ENCODE data around the gene CCDC6.
"Not testable (repeated sequence)": the region's sequence is repeated elsewhere in the genome, so short reads cannot be mapped to it uniquely, and the experiment has no call there.

Gene CCDC6

GRCh38 chr10:59804220-59804619, 102.1 kb downstream of the CCDC6 start:
- no peak for DNase-seq

GRCh38 chr10:59803714-59804113, 102.6 kb downstream of the CCDC6 start:
- DNase-seq: no peak

GRCh38 chr10:59801171-59801570, 105.2 kb downstream of the CCDC6 start:
- DNase-seq: no peak

- no peak for DNase-seq
Observed at GRCh38 chr10:59799421-59799820, 106.9 kb downstream of the CCDC6 start.

- DNase-seq: no peak
Observed at GRCh38 chr10:59793919-59794318, 112.4 kb downstream of the CCDC6 start.

- no peak for DNase-seq
Observed at GRCh38 chr10:59792812-59793211, 113.5 kb downstream of the CCDC6 start.

GRCh38 chr10:59791601-59792000, 114.8 kb downstream of the CCDC6 start:
- no peak for DNase-seq

- DNase-seq: not testable (repeated sequence)
Observed at GRCh38 chr10:59790080-59790479, 116.3 kb downstream of the CCDC6 start.

GRCh38 chr10:59788914-59789313, 117.4 kb downstream of the CCDC6 start:
- DNase-seq: not testable (repeated sequence)

- DNase-seq: not testable (repeated sequence)
Observed at GRCh38 chr10:59787032-59787431, 119.3 kb downstream of the CCDC6 start.

GRCh38 chr10:59785476-59785875, 120.9 kb downstream of the CCDC6 start:
- DNase-seq: not testable (repeated sequence)

GRCh38 chr10:59781511-59781910, 124.8 kb downstream of the CCDC6 start:
- DNase-seq: no peak

- no peak for DNase-seq
Observed at GRCh38 chr10:59779756-59780533, 126.4 kb downstream of the CCDC6 start.

GRCh38 chr10:59774451-59774850, 131.9 kb downstream of the CCDC6 start:
- DNase-seq: no peak

- no peak for DNase-seq
Observed at GRCh38 chr10:59773088-59773487, 133.3 kb downstream of the CCDC6 start.

GRCh38 chr10:59771162-59771807, 135.1 kb downstream of the CCDC6 start:
- DNase-seq: no peak

- no peak for DNase-seq
Observed at GRCh38 chr10:59770689-59771088, 135.7 kb downstream of the CCDC6 start.

- DNase-seq: no peak
Observed at GRCh38 chr10:59762505-59762904, 143.9 kb downstream of the CCDC6 start.

GRCh38 chr10:59757966-59758365, 148.4 kb downstream of the CCDC6 start:
- no peak for DNase-seq

- DNase-seq: no peak
Observed at GRCh38 chr10:59754951-59755350, 151.4 kb downstream of the CCDC6 start.

GRCh38 chr10:59753267-59753666, 153.1 kb downstream of the CCDC6 start, which contains the start of gene MRLN:
Gene MRLN (minus strand): TSS chr10:59753455.
- no peak for DNase-seq

GRCh38 chr10:59752278-59752940, 153.9 kb downstream of the CCDC6 start:
- DNase-seq: no peak

GRCh38 chr10:59750155-59750945, 156.0 kb downstream of the CCDC6 start:
- DNase-seq: no peak
